COR-L47 (cell line): Measurements from ENCODE around the gene PLXNB2.
"Not testable (repeated sequence)": the region's sequence is repeated elsewhere in the genome, so short reads cannot be mapped to it uniquely, and the experiment has no call there.

Experiments
- DNase-seq: peaks from one replicate; lab custom pipeline; 2025; lab: John Stamatoyannopoulos, UW

Gene PLXNB2

DNA sequence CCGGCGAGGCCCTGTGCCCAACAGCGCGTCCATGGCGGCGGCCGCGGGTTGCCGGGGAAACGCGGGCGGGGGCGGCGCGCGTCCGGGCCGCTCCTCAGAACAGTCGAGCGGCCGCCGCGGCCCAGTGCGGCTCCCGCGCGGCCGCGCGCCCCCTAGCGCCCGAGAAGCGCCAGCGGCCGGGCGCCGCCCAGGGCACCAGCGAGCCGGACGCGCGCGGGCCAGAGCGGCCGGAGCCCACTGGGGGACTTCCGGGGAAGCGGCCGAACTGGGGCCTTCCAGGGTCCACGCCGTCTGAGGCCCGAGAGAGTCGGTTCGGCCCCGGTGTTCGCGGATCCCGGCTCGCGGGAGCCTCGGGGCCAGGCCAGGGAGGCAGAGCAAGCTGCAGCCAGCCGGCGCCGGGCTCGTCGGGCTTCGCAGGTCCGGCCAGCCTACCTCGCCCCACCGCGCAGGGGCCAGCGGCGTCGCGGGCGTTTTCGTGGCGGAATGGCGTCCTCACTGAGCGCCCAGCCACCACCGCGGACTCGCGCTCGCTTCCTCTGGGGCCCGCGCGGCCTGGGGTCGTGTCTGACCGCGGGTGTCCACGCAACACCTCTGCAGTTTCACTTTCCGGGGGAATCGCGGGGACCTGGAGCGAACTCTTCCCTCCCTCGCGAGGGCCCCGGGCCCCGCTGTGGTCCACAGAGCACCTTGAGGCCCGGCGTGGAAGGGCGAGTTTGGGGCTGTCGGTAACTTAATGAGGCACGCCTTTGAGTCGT lies 19.7 kb upstream of the PLXNB2 start, which contains the start of gene DENND6B:
Gene DENND6B (minus strand): TSS at position 57 of the 755 bp plus-strand sequence. CDS start 24 bp downstream, at position 33.
- peak; percentile 77 for DNase-seq

DNA sequence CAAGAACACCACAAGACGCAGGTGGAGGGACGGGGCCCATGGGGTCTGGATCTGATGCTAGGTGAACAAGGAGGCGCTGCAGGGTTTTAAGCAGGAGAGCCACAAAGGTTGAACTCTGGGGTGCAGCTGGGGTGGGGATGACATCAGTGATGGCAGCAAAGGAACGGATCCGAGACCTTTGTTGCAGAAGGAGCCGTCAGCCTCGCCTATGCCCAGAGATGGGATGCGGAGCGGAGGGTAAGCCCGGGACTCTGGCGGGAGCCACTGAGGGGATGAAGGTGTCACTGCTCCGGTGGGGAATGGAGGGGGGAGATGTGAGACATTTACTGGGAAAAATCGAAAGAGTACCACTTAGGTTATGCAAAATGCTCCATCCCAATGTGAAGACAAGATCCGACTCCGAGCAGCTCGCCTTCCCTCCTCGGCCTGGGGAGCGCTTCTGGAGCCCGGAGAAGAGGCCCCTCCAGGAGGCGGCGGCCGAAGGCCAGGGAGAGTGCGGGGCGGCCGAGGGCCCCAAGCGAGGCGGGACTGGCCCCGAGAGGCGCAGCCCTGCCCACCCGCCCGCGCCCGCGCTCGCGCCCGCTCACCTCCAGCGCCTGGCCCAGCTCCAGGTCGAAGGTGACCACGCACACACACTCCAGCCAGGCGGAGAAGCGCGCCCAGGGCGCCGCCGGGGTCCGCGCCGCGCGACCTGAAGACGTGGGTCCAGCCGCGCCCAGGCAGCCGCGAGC lies 18.9 kb upstream of the PLXNB2 start:
- no peak for DNase-seq

DNA sequence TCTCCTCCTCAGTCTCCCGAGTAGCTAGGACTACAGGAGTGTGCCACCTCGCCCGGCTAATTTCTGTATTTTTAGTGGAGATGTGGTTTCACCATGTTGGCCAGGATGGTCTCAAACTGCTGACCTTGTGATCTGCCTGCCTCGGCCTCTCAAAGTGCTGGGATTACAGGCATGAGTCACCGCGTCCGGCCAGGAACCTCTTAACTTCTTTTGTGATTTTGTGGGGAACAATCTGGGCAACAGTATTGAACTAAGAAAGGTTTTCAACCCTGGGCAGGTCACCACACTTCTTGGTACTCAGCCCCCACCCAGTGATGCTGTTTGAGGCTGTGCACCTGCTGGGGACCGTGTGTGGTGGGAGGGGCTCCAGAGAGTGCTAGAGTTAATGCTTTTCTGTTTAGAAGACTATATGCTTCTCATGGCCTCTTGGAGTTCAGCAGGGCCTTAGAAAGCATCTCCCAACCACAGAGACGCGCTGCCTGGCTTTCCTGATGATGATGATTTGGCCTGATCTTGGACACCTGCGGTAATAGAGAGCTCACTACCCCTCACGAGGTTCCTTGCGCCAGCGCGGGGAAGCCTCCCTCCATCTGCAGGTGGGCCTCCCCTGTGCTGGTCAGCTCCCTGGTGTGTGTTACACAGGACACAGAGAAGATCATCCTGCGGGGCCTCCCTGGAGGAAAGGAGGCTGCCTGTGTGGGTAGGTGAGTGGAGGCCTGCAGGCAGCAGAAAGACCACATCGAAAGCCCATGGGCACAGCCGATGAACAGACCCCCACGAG lies 18.2 kb upstream of the PLXNB2 start:
- no peak for DNase-seq

DNA sequence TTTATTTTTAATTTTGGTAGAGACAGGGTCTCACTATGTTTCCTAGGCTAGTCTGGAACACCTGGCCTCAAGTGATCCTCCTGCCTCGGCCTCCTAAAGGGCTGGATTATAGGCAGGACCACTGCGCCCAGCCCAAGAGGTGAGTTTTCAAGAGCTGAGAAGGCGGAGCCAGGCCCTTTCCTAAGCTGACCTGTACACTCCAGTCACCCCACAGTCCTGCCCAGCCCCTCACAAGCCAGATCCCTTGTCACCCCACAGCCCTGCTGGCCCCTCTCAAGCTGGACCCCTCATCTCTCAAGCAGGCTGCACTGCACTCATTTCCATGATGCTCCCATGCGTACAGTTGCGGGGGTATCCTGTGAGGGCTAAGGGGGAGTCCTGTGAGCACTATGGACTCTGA lies 16.5 kb upstream of the PLXNB2 start:
- DNase-seq = no peak

DNA sequence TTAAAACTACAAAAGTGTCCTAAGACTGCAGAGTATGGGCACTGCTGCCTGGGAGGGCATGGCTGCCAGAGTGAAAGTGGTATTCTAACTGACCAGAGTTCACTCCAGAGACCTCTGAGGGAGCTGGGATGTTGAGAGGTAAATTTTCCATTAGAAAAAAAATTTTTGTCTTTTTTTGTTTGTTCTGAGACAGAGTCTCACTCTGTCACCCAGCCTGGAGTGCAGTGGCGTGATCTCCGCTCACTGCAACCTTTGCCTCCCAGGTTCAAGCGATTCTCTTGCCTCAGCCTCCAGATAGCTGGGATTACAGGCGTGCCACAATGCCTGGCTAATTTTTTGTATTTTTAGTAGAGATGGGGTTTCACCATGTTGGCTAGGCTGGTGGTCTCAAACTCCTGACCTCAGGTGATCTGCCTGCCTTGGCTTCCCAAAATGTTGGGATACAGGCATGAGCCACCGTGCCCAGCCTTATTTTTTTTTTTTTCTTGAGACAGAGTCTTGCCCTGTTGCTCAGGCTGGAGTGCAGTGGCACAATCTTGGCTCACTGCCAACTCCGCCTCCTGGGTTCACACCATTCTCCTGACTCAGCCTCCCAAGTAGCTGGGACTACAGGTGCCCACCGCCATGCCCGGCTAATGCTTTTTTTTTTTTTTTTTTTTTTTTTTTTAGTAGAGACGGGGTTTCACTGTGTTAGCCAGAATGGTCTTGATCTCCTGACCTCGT lies 15.1 kb upstream of the PLXNB2 start:
- not testable (repeated sequence) for DNase-seq

DNA sequence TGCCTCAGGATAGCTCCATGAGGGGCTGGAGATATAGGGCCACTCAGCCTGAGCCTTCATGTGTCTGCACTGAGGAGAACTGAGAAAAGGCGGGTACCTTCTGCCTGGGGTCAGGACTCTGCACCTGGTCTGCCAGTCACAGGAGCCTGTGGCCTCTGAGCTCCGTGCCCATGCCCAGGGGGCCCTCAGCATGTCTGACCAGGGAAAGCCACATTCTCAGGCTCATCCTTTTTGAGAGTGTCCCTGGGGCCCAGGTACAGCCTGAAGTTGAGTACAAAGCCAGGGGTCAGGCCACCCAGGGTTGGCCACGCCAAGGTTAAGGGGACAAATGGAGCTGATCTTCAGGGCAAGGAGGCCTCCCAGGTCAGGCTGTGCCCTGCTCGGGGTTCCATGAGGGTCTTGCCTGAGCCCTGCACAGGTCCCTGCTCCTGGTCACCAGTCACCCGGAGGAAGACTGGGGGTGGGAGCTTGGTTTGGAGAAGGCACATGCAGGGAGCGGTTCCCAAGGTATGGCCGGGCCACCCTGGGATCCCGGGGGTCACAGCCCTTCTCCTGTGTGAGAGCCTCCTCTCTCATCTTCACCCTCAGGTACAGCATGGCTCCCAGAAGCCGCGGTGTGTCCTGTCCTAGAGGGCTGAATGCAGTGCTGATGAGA lies 13.4 kb upstream of the PLXNB2 start:
- DNase-seq = no peak

DNA sequence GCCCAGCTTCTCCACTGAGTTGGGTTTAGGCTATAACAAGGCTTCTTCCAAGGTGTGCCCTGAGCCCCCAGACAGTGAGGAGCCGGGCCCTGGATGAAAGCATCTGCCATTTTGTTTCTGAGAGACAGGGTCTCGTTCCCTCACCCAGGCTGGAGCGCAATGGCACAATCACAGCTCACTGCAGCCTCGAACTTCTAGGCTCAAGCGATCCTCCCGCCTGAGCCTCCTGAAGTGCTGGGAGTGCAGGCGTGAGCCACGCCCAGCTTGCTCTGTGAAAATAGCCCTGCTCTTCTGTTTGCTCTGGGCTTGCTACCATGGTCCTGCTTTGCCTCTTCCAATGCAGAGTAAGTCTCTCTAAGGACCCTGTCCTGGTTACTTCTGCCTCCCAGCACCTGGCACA lies 12.7 kb upstream of the PLXNB2 start:
- no peak for DNase-seq

DNA sequence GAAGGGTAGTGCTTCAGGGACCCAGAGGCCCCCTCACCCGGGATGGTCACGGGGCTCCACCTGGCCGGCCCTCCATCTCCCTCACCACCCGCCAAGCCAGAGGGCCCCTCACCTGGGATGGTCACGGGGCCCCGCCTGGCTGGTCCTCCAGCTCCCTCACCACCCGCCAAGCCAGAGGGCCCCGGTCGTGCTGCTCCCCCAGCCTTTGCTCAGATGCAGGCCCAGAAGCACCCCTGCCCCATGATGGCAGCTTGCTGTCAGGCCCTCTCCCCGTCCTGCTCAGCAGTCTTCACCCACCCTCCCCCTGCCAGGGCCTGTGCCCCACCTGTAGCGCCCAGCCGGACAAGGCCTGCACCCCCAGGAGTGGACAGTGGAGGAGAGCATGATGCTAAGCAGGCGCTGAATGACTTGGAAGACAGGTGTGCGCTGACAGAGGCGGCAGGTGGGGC lies 12.1 kb upstream of the PLXNB2 start:
- DNase-seq = no peak

DNA sequence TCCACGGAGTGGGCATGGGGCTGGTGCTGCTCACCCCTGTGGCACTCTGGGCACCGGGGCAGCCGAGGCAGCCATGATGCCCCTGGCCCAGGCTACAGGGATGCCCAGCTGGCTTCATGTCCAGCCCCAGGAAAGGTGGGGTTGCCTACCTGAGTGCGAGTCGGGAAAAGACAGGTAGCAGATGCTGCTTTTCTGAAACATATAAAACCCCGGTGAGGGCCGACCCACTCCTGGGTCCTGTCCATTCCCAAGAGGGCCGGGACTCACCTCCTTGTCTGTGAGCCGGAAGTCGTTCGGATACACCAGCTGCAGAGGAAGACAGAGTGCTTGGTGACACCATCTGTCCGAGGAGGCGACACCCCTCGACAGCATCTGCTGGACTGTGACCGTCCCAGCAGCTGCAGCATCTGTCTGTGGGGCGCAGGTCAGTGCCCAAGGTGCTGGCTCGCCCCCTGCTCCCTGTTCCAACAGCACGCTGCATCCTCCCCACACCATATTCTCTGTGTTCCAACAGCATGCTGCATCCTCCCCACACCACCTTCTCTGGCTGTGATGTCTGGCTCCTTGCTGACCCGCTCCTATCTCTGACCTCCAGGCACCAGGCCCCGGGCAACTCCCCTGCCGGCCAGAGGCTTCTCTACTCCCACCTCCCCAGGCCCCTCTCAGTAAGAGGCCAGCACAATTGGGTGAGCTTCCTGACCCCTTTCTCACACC lies 11.4 kb upstream of the PLXNB2 start:
- no peak for DNase-seq

DNA sequence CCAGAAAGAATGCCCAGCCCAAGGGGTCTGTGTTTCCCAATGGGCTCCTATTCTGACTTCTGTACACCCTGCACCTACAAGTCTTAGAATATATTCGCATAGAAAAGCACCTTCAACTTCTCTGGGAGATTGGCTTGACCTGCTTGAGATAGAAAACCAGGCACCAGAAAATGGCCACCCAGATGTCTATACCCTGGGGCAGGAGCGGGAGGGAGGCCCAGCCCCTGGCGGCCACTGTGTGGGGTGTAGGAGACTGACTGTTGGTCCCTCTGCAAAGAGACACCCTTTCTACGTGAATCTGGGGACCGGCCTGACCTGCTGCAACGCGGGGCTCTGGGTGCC lies 10.9 kb upstream of the PLXNB2 start:
- no peak for DNase-seq

DNA sequence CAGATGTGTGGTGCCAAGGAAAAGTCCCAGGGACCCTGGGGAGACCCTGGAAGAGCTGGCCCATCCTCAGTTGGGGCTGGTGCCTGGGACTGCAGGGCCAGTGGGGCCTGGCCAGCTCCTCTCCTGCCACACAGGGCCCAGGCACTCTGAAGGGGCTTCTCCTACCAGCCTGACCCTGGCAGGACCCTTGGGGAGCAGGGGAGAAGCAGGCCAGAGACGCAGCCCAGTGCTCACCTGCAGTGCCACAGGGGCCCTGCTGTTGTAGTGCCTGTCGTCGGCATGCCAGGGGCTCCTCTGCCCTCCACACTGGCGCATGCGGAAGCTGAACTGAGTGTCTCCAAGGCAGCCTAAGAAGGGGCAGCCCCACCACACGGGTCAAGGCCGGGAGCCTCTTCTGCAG lies 10.2 kb upstream of the PLXNB2 start:
- no peak for DNase-seq

DNA sequence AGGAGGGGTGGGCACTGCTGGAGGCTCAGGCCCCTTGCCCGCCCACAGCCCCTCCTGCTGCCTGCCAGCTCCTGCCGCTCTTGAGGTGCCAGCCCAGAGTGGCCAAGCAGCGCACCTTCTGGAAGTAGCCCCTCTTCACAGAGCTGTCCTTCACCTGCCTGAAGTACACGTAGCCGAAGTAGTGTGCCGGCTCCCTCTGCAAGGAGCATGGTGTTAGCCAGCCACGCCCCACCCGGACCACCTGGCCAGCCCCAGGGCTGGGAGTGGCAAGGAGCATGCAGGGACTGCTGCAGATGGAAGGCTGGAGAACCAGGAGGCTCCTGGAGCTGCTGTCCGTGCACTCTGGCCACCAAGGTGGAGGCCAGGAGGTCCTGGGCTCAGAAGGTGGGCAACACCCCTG lies 9.7 kb upstream of the PLXNB2 start:
- DNase-seq = peak; percentile 20

DNA sequence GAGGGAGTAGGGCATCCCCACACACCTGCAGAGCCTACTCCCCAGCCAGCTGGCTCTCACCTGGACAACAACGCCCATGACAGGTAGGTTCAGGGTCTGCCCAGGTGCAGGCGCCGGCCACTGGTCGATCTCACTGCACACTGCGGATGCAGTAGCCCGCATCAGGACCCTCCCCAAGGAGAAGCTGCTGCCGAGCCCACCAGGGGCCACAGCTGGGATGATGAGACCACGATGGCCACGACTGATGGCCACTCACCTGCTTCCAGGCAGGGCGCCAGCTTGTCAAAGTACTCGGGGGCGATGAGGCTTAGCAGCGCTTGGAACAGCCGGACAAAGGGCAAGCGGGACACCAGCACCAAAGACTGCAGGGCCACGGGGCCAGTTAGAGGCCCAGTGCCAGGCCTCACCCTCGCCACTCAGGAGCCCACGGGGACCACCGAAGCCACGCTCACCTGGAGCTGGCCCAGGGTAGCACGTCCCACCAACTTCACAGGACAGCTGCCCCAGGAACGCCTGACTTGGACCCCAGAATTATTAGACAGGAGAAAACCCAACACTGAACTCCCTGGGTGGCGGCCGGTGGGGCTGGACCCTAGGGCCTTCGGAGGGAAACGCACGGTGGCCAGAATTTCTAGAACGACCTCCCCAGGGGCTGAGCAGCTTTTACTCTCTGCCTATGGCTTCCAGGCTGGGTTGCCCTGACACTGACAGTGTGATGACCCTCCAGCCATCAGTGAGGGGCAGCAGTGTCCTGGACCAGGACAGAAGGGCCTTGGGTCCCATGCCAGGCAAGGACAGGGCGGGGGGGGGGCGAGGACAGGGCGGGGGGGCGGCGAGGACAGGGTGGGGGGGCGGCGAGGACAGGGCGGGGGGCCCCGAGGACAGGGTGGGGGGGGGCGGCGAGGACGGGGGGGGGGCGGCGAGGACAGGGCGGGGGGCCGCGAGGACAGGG lies 8.9 kb upstream of the PLXNB2 start:
- no peak for DNase-seq

DNA sequence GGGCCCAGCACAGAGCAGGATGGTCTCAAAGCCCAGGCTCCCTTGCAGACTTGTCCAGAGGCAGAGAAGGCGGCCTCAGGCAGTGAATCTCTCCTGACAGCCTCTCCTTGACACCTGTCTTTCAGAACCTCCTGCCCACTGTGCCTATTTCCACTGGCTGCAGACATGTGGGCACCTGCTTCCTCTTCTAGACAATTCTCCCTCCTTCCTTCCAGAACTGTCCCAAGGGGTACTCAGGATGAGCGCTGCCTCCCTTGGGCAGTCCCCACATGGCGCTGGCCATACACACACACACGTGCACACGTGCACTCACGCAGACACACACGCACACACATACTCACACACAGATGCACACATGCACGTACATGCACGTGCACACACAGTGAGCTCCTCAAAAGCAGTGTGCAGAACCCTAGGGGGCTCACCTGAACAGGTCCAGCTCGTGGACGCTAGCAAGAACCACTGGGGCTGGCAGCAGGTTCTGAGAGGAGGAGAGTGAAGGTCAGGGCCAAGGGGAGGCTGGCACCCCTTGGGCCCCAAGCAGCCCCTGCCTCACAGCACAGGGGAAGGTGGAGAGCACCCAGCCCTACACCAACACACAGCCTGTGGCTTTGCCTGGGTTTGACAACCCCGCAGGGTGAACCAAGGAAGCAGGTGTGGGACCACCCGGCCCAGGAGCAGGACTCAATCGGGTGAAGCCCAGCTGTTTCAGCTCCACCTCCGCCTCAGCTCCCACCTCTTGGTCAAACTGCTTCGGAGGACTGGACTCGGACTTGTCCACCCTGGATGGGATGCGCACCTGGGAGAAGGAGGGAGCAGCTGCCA lies 8.1 kb upstream of the PLXNB2 start:
- DNase-seq = no peak

DNA sequence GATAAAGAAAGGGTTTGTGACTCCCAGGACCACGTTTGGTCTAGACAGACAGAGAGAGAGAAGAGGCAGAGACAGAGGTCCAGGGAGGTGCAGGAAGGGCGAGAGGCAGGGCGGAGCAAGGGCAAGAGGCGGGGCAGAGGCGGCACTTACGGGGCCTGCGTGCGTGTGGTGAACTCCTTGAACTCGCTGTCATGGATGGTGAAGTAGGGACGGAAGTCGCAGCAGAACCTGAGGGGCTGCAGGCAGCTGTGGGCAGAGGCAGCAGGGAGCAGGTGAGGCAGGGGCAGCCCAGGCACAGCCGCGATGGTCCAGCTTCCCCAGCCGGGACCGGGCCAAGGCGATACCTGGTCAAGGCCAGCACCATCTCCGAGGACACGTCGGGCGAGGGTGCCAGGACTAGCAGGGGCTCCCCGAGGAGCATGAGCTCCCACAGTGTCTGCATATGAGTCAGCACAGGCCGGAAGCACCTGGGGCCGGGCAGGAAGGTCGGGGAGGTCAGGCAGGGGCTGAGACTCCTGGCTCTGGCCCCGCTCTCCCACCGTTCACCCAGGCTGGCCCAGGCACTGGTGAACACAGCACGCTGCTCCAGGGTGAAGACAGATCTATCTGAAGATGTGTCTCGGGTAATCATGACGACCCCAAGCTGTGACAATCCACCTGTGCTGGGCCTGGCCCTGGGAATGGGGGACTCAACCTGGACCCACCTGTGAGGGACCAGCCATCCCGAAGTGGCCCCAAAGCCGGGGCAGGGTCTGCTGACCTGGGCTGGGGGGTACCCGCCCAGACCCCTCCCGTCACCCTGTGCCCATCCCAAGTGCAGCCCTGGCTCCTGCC lies 7.2 kb upstream of the PLXNB2 start:
- DNase-seq = no peak

DNA sequence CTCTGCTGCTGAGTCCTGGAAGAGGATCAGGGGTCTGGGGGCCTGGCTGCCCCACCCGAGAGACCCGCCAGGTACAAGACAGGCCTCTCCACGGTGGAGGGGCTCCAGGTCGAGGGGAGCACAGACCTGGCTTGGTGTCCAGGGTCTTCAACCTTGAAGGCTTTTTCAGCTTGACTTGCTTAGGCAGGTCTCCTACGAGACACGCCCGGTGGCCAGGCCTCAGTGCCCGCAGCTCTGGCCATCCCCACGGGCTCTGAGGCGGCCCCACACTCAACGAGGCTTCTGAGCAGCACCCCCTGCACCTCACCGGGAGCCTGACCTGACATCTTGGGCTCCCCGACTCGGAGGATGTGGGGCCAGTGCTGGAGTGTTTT lies 6.6 kb upstream of the PLXNB2 start:
- DNase-seq = no peak

DNA sequence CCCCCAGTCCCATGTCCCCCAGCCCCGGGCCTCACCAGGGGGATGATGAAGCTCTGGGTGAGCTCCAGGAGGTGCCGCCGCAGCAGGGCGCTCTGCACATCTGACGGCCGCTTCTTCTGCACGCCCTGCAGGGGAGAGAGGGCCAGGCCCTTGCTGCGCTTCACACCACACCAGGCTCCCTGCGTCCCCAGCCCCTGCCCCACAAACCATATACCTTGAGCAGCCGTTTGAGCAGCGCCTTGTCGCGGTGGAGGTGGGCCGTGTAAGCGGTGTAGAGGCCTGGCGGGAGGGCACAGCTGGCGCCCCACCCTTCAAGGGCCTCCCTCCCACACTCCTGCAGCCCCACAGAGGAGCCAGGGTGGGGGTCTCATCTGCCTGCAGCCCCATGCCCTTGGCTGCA lies 6.2 kb upstream of the PLXNB2 start:
- DNase-seq = no peak

DNA sequence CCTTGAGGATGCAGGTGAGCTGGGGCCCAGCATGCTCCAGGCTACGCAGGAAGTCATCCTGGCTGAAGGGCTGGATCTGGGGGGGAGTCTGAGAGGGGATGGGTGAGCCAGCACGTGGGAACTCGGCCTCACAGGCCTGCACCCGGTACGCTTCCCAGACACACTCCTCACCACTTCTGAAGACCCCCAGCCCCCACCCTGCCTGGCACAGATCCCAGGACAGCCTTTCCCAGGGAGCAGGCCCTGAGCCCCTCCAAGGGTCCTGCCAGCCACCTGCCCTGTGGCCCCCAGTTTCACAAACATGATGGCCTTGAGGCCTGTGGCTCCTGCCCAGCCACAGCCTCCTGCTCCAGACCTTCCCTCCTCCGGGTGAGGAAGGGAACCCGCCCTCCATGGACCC lies 5.6 kb upstream of the PLXNB2 start:
- no peak for DNase-seq
